Cardiac muscle cell (in vitro differentiated cells and primary cell): ENCODE results near the gene MYL10. TPM values are rescaled to one million over a fixed set of nuclear protein-coding genes. Genes with fewer than 3 reads are reported as not detected.

Experiments
- DNase-seq, 2 donors: peaks; one replicate each; pipeline versions ENCODE4 v3.0.0 to v3.0.0-alpha.2; 2010 to 2017; ENCODE audit warnings: low read depth in 1 of 2, low spot score in 1 of 2
- H3K27ac ChIP-seq: fragments of 200-600 bp; sonication (generic); 2 replicates; pipeline ENCODE4 v1.5.1; 2016
- H3K27me3 ChIP-seq: fragments of 200-600 bp; sonication (generic); 2 replicates; pipeline ENCODE4 v1.6.0; 2016; ENCODE audit warnings: control low read depth
- H3K36me3 ChIP-seq: fragments of 200-600 bp; sonication (generic); 2 replicates; pipeline ENCODE4 v1.5.1; 2016; ENCODE audit warnings: control low read depth
- H3K4me1 ChIP-seq: fragments of 200-600 bp; sonication (generic); 2 replicates; pipeline ENCODE4 v1.8.1; 2017; ENCODE audit warnings: low read depth, mild to moderate bottlenecking, mixed run types
- H3K4me3 ChIP-seq: fragments of 200-600 bp; sonication (generic); 2 replicates; pipeline ENCODE4 v1.5.1; 2016; ENCODE audit warnings: mild to moderate bottlenecking
- H3K9me3 ChIP-seq: fragments of 200-600 bp; sonication (generic); 2 replicates; pipeline ENCODE4 v1.5.1; 2017; ENCODE audit warnings: low read depth, mild to moderate bottlenecking, control low read depth
- polyA plus RNA-seq: library from polyadenylated mRNA; unstranded; fragments of >200 nt; fragmentation: Nextera tagmentation; extraction: Ambion mirVana; gene quantifications from 2 replicates; pipeline ENCODE4 v1.2.1, GENCODE V29; 2016
- total RNA-seq: library from RNA; depleted of rRNA; stranded (reverse); fragments of >200 nt; gene quantifications from 2 replicates; pipeline ENCODE4 v1.2.3, GENCODE V29; 2016
- TF ChIP-seq, protein P1 (sequence below): IDR thresholded peaks from 2 replicates; pipeline ENCODE4 v1.5.1; 2012; ENCODE audit warnings: low read depth, mild to moderate bottlenecking, low read length

MYL10 gene
- total and polyA plus RNA-seq, 2 experiments from 2014 or later: not detected

DNA sequence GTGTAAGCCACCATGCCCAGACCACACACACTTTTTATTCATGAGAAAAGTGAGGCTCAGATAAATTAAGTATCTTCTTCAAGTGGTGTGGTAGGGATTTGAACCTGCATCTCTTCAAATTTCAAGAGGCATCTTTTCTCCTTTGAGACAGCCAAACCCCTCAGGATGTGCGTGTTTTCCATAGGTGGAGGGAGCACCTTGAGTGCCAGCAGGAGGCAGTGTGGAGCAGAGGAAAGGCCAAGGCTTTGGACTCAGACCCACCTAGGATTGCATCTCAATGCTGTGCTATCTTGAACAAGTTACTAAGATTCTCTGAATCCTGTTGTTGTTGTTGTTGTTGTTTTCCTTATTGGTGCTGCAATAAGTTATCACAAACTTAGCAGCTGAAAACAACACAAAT lies 40.2 kb upstream of the MYL10 start:
- Histone ChIP-seq H3K27ac (no peak overlapping the region), H3K4me1 (no peaks in the 10 kb centered on the region), H3K4me3 (no peak overlapping the region), H3K36me3 (no peaks in the 10 kb centered on the region), H3K9me3 (no peaks in the 10 kb centered on the region), H3K27me3 (no peaks in the 10 kb centered on the region)
- DNase-seq: no peak
- TF ChIP-seq, protein P1, sequence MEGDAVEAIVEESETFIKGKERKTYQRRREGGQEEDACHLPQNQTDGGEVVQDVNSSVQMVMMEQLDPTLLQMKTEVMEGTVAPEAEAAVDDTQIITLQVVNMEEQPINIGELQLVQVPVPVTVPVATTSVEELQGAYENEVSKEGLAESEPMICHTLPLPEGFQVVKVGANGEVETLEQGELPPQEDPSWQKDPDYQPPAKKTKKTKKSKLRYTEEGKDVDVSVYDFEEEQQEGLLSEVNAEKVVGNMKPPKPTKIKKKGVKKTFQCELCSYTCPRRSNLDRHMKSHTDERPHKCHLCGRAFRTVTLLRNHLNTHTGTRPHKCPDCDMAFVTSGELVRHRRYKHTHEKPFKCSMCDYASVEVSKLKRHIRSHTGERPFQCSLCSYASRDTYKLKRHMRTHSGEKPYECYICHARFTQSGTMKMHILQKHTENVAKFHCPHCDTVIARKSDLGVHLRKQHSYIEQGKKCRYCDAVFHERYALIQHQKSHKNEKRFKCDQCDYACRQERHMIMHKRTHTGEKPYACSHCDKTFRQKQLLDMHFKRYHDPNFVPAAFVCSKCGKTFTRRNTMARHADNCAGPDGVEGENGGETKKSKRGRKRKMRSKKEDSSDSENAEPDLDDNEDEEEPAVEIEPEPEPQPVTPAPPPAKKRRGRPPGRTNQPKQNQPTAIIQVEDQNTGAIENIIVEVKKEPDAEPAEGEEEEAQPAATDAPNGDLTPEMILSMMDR: peak; percentile 23

DNA sequence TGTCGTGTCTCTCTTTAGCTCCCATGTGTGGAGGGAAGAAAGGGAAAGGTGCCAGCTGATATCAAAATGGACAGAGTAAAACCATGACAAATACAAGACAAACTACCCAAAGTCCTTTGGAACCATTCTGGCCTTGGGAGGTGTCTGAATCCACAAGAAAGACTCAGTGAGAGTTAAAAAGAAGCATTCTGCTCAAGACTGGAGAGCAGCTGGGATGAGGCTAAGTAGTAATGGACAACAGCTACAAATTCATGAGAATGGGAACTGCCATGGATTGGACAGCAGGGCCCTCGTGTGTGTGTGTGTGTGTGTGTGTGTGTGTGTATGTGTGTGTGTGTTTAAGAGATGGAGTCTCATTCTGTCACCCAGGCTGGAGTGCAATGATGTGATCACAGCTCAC lies 39.6 kb upstream of the MYL10 start:
- Histone ChIP-seq H3K4me3 (no peak overlapping the region), H3K36me3 (no peaks in the 10 kb centered on the region), H3K9me3 (no peaks in the 10 kb centered on the region), H3K27me3 (no peaks in the 10 kb centered on the region), H3K4me1 (no peaks in the 10 kb centered on the region), H3K27ac (no peak overlapping the region)
- TF ChIP-seq, protein P1: no peak
- DNase-seq: no peak

DNA sequence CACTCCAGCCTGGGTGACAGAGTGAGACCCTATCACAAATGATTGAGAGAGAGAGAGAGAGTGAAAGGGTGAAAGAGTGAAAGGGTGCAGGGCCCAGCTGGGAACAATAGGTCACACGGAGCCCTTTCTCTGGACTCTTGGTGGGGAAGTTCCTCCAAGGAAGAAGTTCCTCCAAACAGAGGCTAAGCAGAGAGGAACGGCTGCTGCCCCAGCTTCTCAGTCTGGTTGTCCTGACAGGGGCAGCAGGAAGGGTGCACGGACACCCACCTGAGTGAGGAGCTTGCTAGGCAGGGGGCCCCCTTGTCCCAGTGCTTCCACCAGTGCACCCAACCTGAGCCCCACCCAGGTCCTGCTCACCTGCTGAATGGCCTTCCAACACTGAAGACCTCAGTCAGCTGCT lies 38.8 kb upstream of the MYL10 start:
- TF ChIP-seq, protein P1: no peak
- no peak overlapping the region for H3K4me3 ChIP-seq
- DNase-seq: no peak
- no peaks in the 10 kb centered on the region for H3K27me3 ChIP-seq
- no peaks in the 10 kb centered on the region for H3K9me3 ChIP-seq
- no peaks in the 10 kb centered on the region for H3K36me3 ChIP-seq
- no peak overlapping the region for H3K27ac ChIP-seq
- no peaks in the 10 kb centered on the region for H3K4me1 ChIP-seq

DNA sequence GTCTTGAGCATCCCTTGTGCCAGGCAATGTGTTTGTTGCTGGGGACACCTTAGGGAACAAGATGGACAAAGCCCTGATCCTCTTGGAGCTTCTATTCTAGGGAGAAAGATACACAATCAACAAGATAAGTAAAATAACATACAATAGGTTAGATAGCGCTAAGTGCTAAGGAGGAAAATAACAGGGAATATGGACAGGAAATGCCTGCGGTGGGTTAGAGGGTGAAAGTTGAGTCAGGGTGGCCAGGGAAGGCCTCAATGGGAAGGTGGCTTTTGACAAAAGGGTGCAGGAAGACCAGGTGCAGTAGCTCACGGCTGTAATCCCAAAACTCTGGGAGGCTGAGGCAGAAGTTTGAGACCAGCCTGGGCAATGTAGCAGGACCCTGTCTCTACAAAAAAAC lies 38.3 kb upstream of the MYL10 start:
- Histone ChIP-seq H3K4me1 (no peaks in the 10 kb centered on the region), H3K27me3 (no peaks in the 10 kb centered on the region), H3K36me3 (no peaks in the 10 kb centered on the region), H3K27ac (no peak overlapping the region), H3K4me3 (no peak overlapping the region), H3K9me3 (no peaks in the 10 kb centered on the region)
- DNase-seq: no peak
- TF ChIP-seq, protein P1: no peak

DNA sequence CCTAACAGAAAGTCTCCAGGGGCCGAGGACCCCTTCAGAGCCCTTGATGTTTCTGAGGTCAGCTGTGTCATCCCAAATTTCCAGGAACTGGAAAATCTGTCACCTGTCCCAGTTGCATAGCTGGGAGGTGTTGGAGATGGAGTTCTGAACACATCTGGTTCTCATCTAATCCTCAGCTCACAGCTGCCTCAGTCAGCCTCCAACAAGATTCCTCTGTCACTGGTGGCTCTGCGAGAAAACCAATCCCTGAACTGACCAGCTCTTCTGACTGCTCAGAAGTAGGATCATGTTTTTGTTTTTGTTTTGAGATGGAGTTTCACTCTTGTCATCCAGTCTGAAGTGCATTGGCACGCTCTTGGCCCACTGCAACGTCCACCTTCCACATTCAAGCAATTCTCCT lies 37.6 kb upstream of the MYL10 start:
- no peaks in the 10 kb centered on the region for H3K36me3 ChIP-seq
- H3K4me3 ChIP-seq: no peak overlapping the region
- H3K4me1 ChIP-seq: no peaks in the 10 kb centered on the region
- no peak for DNase-seq
- TF ChIP-seq, protein P1: no peak
- no peaks in the 10 kb centered on the region for H3K27me3 ChIP-seq
- H3K27ac ChIP-seq: no peak overlapping the region
- H3K9me3 ChIP-seq: no peaks in the 10 kb centered on the region

DNA sequence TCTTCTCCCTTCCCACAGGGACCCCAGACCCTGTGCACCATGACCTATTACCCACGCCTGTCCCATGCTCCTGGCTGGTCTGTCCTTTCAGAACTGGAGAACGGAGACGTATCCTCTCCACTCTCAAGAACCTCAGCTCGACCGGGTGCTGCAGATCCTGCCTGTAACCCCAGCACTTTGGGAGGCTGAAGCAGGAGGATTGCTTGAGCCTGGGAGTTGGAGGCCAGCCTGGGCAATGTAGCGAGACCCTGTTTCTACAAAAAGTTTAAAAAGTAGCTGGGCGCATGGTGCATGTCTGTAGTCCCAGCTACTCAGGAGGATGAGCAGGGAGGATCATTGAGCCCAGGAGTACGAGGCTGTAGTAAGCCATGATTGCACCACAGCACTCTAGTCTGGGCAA lies 37.2 kb upstream of the MYL10 start:
- no peak overlapping the region for H3K4me3 ChIP-seq
- H3K4me1 ChIP-seq: no peaks in the 10 kb centered on the region
- H3K36me3 ChIP-seq: no peaks in the 10 kb centered on the region
- H3K27ac ChIP-seq: no peak overlapping the region
- no peaks in the 10 kb centered on the region for H3K9me3 ChIP-seq
- H3K27me3 ChIP-seq: no peaks in the 10 kb centered on the region
- no peak for DNase-seq
- TF ChIP-seq, protein P1: no peak
